ENCODE results near the gene PLPPR1.

PLPPR1 gene

GRCh38 chr9:101225271-101225670 is 196.7 kb downstream of the PLPPR1 start:
- Histone ChIP-seq H2AFZ (ENCODE audit: low read depth, low read length, severe bottlenecking) (no peak overlapping the region), H3K4me2 (ENCODE audit: low read depth, low read length, poor library complexity, severe bottlenecking) (no peak overlapping the region), H3K36me3 (ENCODE audit: low read length) (no peaks in the 10 kb centered on the region), H3K27me3 (ENCODE audit: low read length) (no peaks in the 10 kb centered on the region), H3K4me3 (ENCODE audit: insufficient read depth, low read length, poor library complexity, severe bottlenecking) (no peak overlapping the region), H3K9me2 (replicated peaks; ENCODE audit: insufficient read depth, low read length) (no peaks in the 10 kb centered on the region), H4K20me1 (ENCODE audit: low read depth, low read length) (no peaks in the 10 kb centered on the region), H3K79me2 (ENCODE audit: insufficient read depth, low read length) (no peaks in the 10 kb centered on the region), H3K9ac (ENCODE audit: low read length) (no peak overlapping the region), H3K27ac (ENCODE audit: low read depth, low read length) (no peak overlapping the region), H3K9me3 (ENCODE audit: insufficient read depth, low read length) (no peaks in the 10 kb centered on the region), H3F3A (ENCODE audit: insufficient read depth) (no peaks in the 10 kb centered on the region)
- no peak for TF ChIP-seq EZH2phosphoT487 (conservative IDR thresholded peaks at IDR 0.05; ENCODE audit: low read length)
- TF ChIP-seq CTCF (IDR thresholded peaks at IDR 0.05; ENCODE audit: insufficient read depth, low read length, poor library complexity, severe bottlenecking), result no peak

- H4K20me1 ChIP-seq (ENCODE audit: low read depth, low read length), result no peaks in the 10 kb centered on the region
- no peaks in the 10 kb centered on the region for H3K27me3 ChIP-seq (ENCODE audit: low read length)
- H2AFZ ChIP-seq (ENCODE audit: low read depth, low read length, severe bottlenecking), result no peak overlapping the region
- H3F3A ChIP-seq (ENCODE audit: insufficient read depth), result no peaks in the 10 kb centered on the region
- H3K9me2 ChIP-seq (replicated peaks; ENCODE audit: insufficient read depth, low read length), result no peaks in the 10 kb centered on the region
- no peak overlapping the region for H3K4me3 ChIP-seq (ENCODE audit: insufficient read depth, low read length, poor library complexity, severe bottlenecking)
- no peak for TF ChIP-seq CTCF (IDR thresholded peaks at IDR 0.05; ENCODE audit: insufficient read depth, low read length, poor library complexity, severe bottlenecking)
- TF ChIP-seq EZH2phosphoT487 (conservative IDR thresholded peaks at IDR 0.05; ENCODE audit: low read length), result no peak
- H3K36me3 ChIP-seq (ENCODE audit: low read length), result no peaks in the 10 kb centered on the region
- no peak overlapping the region for H3K9ac ChIP-seq (ENCODE audit: low read length)
- H3K9me3 ChIP-seq (ENCODE audit: insufficient read depth, low read length), result no peaks in the 10 kb centered on the region
- H3K27ac ChIP-seq (ENCODE audit: low read depth, low read length), result no peak overlapping the region
- no peak overlapping the region for H3K4me2 ChIP-seq (ENCODE audit: low read depth, low read length, poor library complexity, severe bottlenecking)
- no peaks in the 10 kb centered on the region for H3K79me2 ChIP-seq (ENCODE audit: insufficient read depth, low read length)
Measured at GRCh38 chr9:101226161-101226560, 197.6 kb downstream of the PLPPR1 start.

GRCh38 chr9:101226803-101227202 is 198.3 kb downstream of the PLPPR1 start:
- H3K27ac ChIP-seq (ENCODE audit: low read depth, low read length), result no peak overlapping the region
- no peak overlapping the region for H3K9ac ChIP-seq (ENCODE audit: low read length)
- no peak overlapping the region for H3K4me2 ChIP-seq (ENCODE audit: low read depth, low read length, poor library complexity, severe bottlenecking)
- no peaks in the 10 kb centered on the region for H3F3A ChIP-seq (ENCODE audit: insufficient read depth)
- no peaks in the 10 kb centered on the region for H4K20me1 ChIP-seq (ENCODE audit: low read depth, low read length)
- no peaks in the 10 kb centered on the region for H3K9me2 ChIP-seq (replicated peaks; ENCODE audit: insufficient read depth, low read length)
- H2AFZ ChIP-seq (ENCODE audit: low read depth, low read length, severe bottlenecking), result no peak overlapping the region
- no peaks in the 10 kb centered on the region for H3K79me2 ChIP-seq (ENCODE audit: insufficient read depth, low read length)
- H3K4me3 ChIP-seq (ENCODE audit: insufficient read depth, low read length, poor library complexity, severe bottlenecking), result no peak overlapping the region
- no peaks in the 10 kb centered on the region for H3K9me3 ChIP-seq (ENCODE audit: insufficient read depth, low read length)
- TF ChIP-seq CTCF (IDR thresholded peaks at IDR 0.05; ENCODE audit: insufficient read depth, low read length, poor library complexity, severe bottlenecking), result no peak
- no peak for TF ChIP-seq EZH2phosphoT487 (conservative IDR thresholded peaks at IDR 0.05; ENCODE audit: low read length)
- H3K27me3 ChIP-seq (ENCODE audit: low read length), result no peaks in the 10 kb centered on the region
- H3K36me3 ChIP-seq (ENCODE audit: low read length), result no peaks in the 10 kb centered on the region

Measured in SU-DHL-6 (cell line).